Measurements from ENCODE around the gene LRRC46.

LRRC46 gene

GRCh38 chr17:47851764-47852112 is 20.3 kb downstream of the LRRC46 start:
- Histone ChIP-seq H3K4me1 (ENCODE audit: control insufficient read depth, insufficient read depth, low read length) (no peaks in the 10 kb centered on the region), H3K9ac (ENCODE audit: low read length) (no peak overlapping the region), H3K4me3 (ENCODE audit: low read length) (no peak overlapping the region), H3K27me3 (ENCODE audit: control insufficient read depth, insufficient read depth, low read length) (peaks cover 43% of the 10 kb centered on the region), H3K27ac (ENCODE audit: low read depth, low read length) (no peak overlapping the region), H3K36me3 (ENCODE audit: control insufficient read depth, insufficient read depth, low read length) (no peaks in the 10 kb centered on the region)

GRCh38 chr17:47852113-47852949 is 20.9 kb downstream of the LRRC46 start:
- Histone ChIP-seq H3K4me3 (ENCODE audit: low read length) (no peak overlapping the region), H3K4me1 (ENCODE audit: control insufficient read depth, insufficient read depth, low read length) (no peaks in the 10 kb centered on the region), H3K27me3 (ENCODE audit: control insufficient read depth, insufficient read depth, low read length) (peaks cover 41% of the 10 kb centered on the region), H3K36me3 (ENCODE audit: control insufficient read depth, insufficient read depth, low read length) (no peaks in the 10 kb centered on the region), H3K27ac (ENCODE audit: low read depth, low read length) (no peak overlapping the region), H3K9ac (ENCODE audit: low read length) (no peak overlapping the region)

GRCh38 chr17:47853616-47854015 is 22.1 kb downstream of the LRRC46 start:
- Histone ChIP-seq H3K9ac (ENCODE audit: low read length) (no peak overlapping the region), H3K27me3 (ENCODE audit: control insufficient read depth, insufficient read depth, low read length) (peaks cover 36% of the 10 kb centered on the region), H3K27ac (ENCODE audit: low read depth, low read length) (no peak overlapping the region), H3K36me3 (ENCODE audit: control insufficient read depth, insufficient read depth, low read length) (no peaks in the 10 kb centered on the region), H3K4me3 (ENCODE audit: low read length) (no peak overlapping the region), H3K4me1 (ENCODE audit: control insufficient read depth, insufficient read depth, low read length) (no peaks in the 10 kb centered on the region)

- Histone ChIP-seq H3K27me3 (ENCODE audit: control insufficient read depth, insufficient read depth, low read length) (peaks cover 31% of the 10 kb centered on the region), H3K36me3 (ENCODE audit: control insufficient read depth, insufficient read depth, low read length) (no peaks in the 10 kb centered on the region), H3K27ac (ENCODE audit: low read depth, low read length) (no peak overlapping the region), H3K4me1 (ENCODE audit: control insufficient read depth, insufficient read depth, low read length) (no peaks in the 10 kb centered on the region), H3K4me3 (ENCODE audit: low read length) (no peak overlapping the region), H3K9ac (ENCODE audit: low read length) (no peak overlapping the region)
Observed at GRCh38 chr17:47855737-47856136, 24.3 kb downstream of the LRRC46 start.

GRCh38 chr17:47856830-47857229 is 25.4 kb downstream of the LRRC46 start:
- no peaks in the 10 kb centered on the region for H3K4me1 ChIP-seq (ENCODE audit: control insufficient read depth, insufficient read depth, low read length)
- H3K4me3 ChIP-seq (ENCODE audit: low read length), result no peak overlapping the region
- no peaks in the 10 kb centered on the region for H3K36me3 ChIP-seq (ENCODE audit: control insufficient read depth, insufficient read depth, low read length)
- H3K9ac ChIP-seq (ENCODE audit: low read length), result no peak overlapping the region
- H3K27ac ChIP-seq (ENCODE audit: low read depth, low read length), result no peak overlapping the region
- H3K27me3 ChIP-seq (ENCODE audit: control insufficient read depth, insufficient read depth, low read length), result peaks cover 28% of the 10 kb centered on the region

GRCh38 chr17:47857551-47858455 is 26.3 kb downstream of the LRRC46 start:
- no peaks in the 10 kb centered on the region for H3K36me3 ChIP-seq (ENCODE audit: control insufficient read depth, insufficient read depth, low read length)
- no peak overlapping the region for H3K9ac ChIP-seq (ENCODE audit: low read length)
- H3K4me1 ChIP-seq (ENCODE audit: control insufficient read depth, insufficient read depth, low read length), result no peaks in the 10 kb centered on the region
- H3K27ac ChIP-seq (ENCODE audit: low read depth, low read length), result no peak overlapping the region
- no peak overlapping the region for H3K4me3 ChIP-seq (ENCODE audit: low read length)
- peaks cover 20% of the 10 kb centered on the region for H3K27me3 ChIP-seq (ENCODE audit: control insufficient read depth, insufficient read depth, low read length)

- Histone ChIP-seq H3K27me3 (ENCODE audit: control insufficient read depth, insufficient read depth, low read length) (peaks cover 9% of the 10 kb centered on the region), H3K36me3 (ENCODE audit: control insufficient read depth, insufficient read depth, low read length) (no peaks in the 10 kb centered on the region)
Observed at GRCh38 chr17:47860386-47860785, 28.9 kb downstream of the LRRC46 start.

GRCh38 chr17:47862621-47863440 is 31.4 kb downstream of the LRRC46 start:
- Histone ChIP-seq H3K27ac (ENCODE audit: low read depth, low read length) (no peak overlapping the region), H3K9ac (ENCODE audit: low read length) (no peak overlapping the region), H3K4me1 (ENCODE audit: control insufficient read depth, insufficient read depth, low read length) (no peaks in the 10 kb centered on the region), H3K27me3 (ENCODE audit: control insufficient read depth, insufficient read depth, low read length) (peaks cover 7% of the 10 kb centered on the region), H3K4me3 (ENCODE audit: low read length) (no peak overlapping the region), H3K36me3 (ENCODE audit: control insufficient read depth, insufficient read depth, low read length) (no peaks in the 10 kb centered on the region)

More at GRCh38 chr17:47860386-47860785, 28.9 kb downstream of the LRRC46 start:
- H3K27ac ChIP-seq (ENCODE audit: low read depth, low read length), result no peak overlapping the region
- no peak overlapping the region for H3K4me3 ChIP-seq (ENCODE audit: low read length)
- H3K4me1 ChIP-seq (ENCODE audit: control insufficient read depth, insufficient read depth, low read length), result no peaks in the 10 kb centered on the region
- H3K9ac ChIP-seq (ENCODE audit: low read length), result no peak overlapping the region

- H3K9ac ChIP-seq (ENCODE audit: low read length), result no peak overlapping the region
- H3K4me1 ChIP-seq (ENCODE audit: control insufficient read depth, insufficient read depth, low read length), result no peaks in the 10 kb centered on the region
- no peak overlapping the region for H3K4me3 ChIP-seq (ENCODE audit: low read length)
- H3K27ac ChIP-seq (ENCODE audit: low read depth, low read length), result no peak overlapping the region
- H3K36me3 ChIP-seq (ENCODE audit: control insufficient read depth, insufficient read depth, low read length), result no peaks in the 10 kb centered on the region
- H3K27me3 ChIP-seq (ENCODE audit: control insufficient read depth, insufficient read depth, low read length), result peaks cover 7% of the 10 kb centered on the region
Observed at GRCh38 chr17:47864791-47865216, 33.3 kb downstream of the LRRC46 start.

GRCh38 chr17:47866941-47867340 is 35.5 kb downstream of the LRRC46 start:
- H3K27ac ChIP-seq (ENCODE audit: low read depth, low read length), result no peak overlapping the region
- H3K4me3 ChIP-seq (ENCODE audit: low read length), result no peak overlapping the region
- no peak overlapping the region for H3K9ac ChIP-seq (ENCODE audit: low read length)
- peaks cover 11% of the 10 kb centered on the region for H3K27me3 ChIP-seq (ENCODE audit: control insufficient read depth, insufficient read depth, low read length)
- H3K36me3 ChIP-seq (ENCODE audit: control insufficient read depth, insufficient read depth, low read length), result no peaks in the 10 kb centered on the region
- H3K4me1 ChIP-seq (ENCODE audit: control insufficient read depth, insufficient read depth, low read length), result no peaks in the 10 kb centered on the region

- H3K27me3 ChIP-seq (ENCODE audit: control insufficient read depth, insufficient read depth, low read length), result peaks cover 11% of the 10 kb centered on the region
- no peak overlapping the region for H3K9ac ChIP-seq (ENCODE audit: low read length)
- H3K27ac ChIP-seq (ENCODE audit: low read depth, low read length), result no peak overlapping the region
- no peak overlapping the region for H3K4me3 ChIP-seq (ENCODE audit: low read length)
- no peaks in the 10 kb centered on the region for H3K36me3 ChIP-seq (ENCODE audit: control insufficient read depth, insufficient read depth, low read length)
- no peaks in the 10 kb centered on the region for H3K4me1 ChIP-seq (ENCODE audit: control insufficient read depth, insufficient read depth, low read length)
Observed at GRCh38 chr17:47867813-47868533, 36.5 kb downstream of the LRRC46 start.

All from rectal smooth muscle tissue (tissue), 1 donor.